Activated CD4-positive, CD25-positive, alpha-beta regulatory T cell treated with anti-CD3 and anti-CD28 coated beads, Interleukin-2, amount 50 U/mL, for 16 hours (primary cell): ENCODE data around the gene IL17RE.

Source experiments
- DNase-seq: peaks from one replicate; pipeline ENCODE4 v3.0.0-alpha.2; 2020; ENCODE audit warnings: low read depth, low spot score

Gene IL17RE

GRCh38 chr3:9955611-9956352, 53.1 kb downstream of the IL17RE start:
- no peak for DNase-seq

- DNase-seq, result no peak
Observed at GRCh38 chr3:9957214-9957613, 54.6 kb downstream of the IL17RE start.

GRCh38 chr3:9965200-9965875, 62.7 kb downstream of the IL17RE start:
- DNase-seq, result no peak
